Adipose tissue (tissue), 3 donors: ENCODE data around the gene C1QC. TPM values are rescaled to one million over a fixed set of nuclear protein-coding genes. Genes with fewer than 3 reads are reported as not detected.

Experiments
- H3K27ac ChIP-seq: one replicate; pipeline ENCODE4 v1.5.1; 2013; ENCODE audit warnings: low read depth, low read length
- WGBS, 3 donors: extraction: QIAGEN DNeasy Blood & Tissue Kit; methylation state at CpG; one replicate each; pipeline ENCODE4 v1.1.7; 2013; 5-methylcytosine and 5-hydroxymethylcytosine counted together
- polyA plus RNA-seq, 3 donors: library from polyadenylated mRNA; stranded (reverse); fragments of 200-250 nt; gene quantifications; one replicate each; pipeline ENCODE4 v1.2.3, GENCODE V29; 2013
- donor health status: healthy with polysubstance abuse.
- donor health status: Bipolar disorder and iron deficiency.
- donor health status: healthy.

The C1QC gene
- 100 to 1,000 TPM in 2 of 3 donors, 10 to 100 TPM in 1; 46.8 to 176 (median 138) TPM for polyA plus RNA-seq

GRCh38 chr1:22643381-22643780, at the start of gene C1QC:
TSS of gene C1QC (plus strand) at chr1:22643633. CDS start at chr1:22644024, 391 bp downstream.
- 63 to 81% (median 68%) methylated on average over 7 to 8 of the region's 8 CpGs for WGBS, 3 donors
- no peak within 1 kb of the TSS for H3K27ac ChIP-seq

GRCh38 chr1:22594396-22594795, 49.0 kb upstream of the C1QC start:
- WGBS, 3 donors: 76 to 80% (median 76%) methylated on average over 9 to 10 of the region's 10 CpGs
- no peak overlapping the region for H3K27ac ChIP-seq

GRCh38 chr1:22595108-22595507, 48.3 kb upstream of the C1QC start:
- H3K27ac ChIP-seq: no peak overlapping the region
- WGBS, 3 donors: 71 to 82% (median 72%) methylated on average over 7 of the region's 7 CpGs

GRCh38 chr1:22597301-22597965, 46.0 kb upstream of the C1QC start:
- H3K27ac ChIP-seq: no peak overlapping the region
- WGBS, 3 donors: 79 to 88% (median 81%) methylated on average over 30 of the region's 30 CpGs

- 81 to 86% (median 82%) methylated on average over 8 of the region's 8 CpGs for WGBS, 3 donors
- no peak overlapping the region for H3K27ac ChIP-seq
Measured at GRCh38 chr1:22597996-22598395, 45.4 kb upstream of the C1QC start.

GRCh38 chr1:22598736-22599135, 44.7 kb upstream of the C1QC start:
- 74 to 81% (median 75%) methylated on average over 24 of the region's 24 CpGs for WGBS, 3 donors
- no peak overlapping the region for H3K27ac ChIP-seq

- no peak overlapping the region for H3K27ac ChIP-seq
- 52 to 68% (median 61%) methylated on average over 21 to 22 of the region's 22 CpGs for WGBS, 3 donors
Measured at GRCh38 chr1:22600071-22600816, 43.2 kb upstream of the C1QC start.

GRCh38 chr1:22600817-22601605, 42.4 kb upstream of the C1QC start:
- 84 to 89% (median 85%) methylated on average over 37 to 39 of the region's 39 CpGs for WGBS, 3 donors
- no peak overlapping the region for H3K27ac ChIP-seq

- 86 to 91% (median 91%) methylated on average over 9 to 12 of the region's 12 CpGs for WGBS, 3 donors
- no peak overlapping the region for H3K27ac ChIP-seq
Measured at GRCh38 chr1:22601610-22602009, 41.8 kb upstream of the C1QC start.

GRCh38 chr1:22602060-22602740, 41.2 kb upstream of the C1QC start:
- WGBS, 3 donors: 79 to 87% (median 83%) methylated on average over 18 of the region's 18 CpGs
- H3K27ac ChIP-seq: no peak overlapping the region

GRCh38 chr1:22606161-22606560, 37.3 kb upstream of the C1QC start:
- 43 to 50% (median 46%) methylated on average over 4 of the region's 4 CpGs for WGBS, 3 donors
- H3K27ac ChIP-seq: no peak overlapping the region

GRCh38 chr1:22607154-22607553, 36.3 kb upstream of the C1QC start:
- no peak overlapping the region for H3K27ac ChIP-seq
- WGBS, 3 donors: 10 to 16% (median 11%) methylated on average over 10 of the region's 10 CpGs

GRCh38 chr1:22608361-22608760, 35.1 kb upstream of the C1QC start:
- H3K27ac ChIP-seq: no peak overlapping the region
- 46 to 58% (median 57%) methylated on average over 3 of the region's 3 CpGs for WGBS, 3 donors

GRCh38 chr1:22609291-22609690, 34.1 kb upstream of the C1QC start:
- 16 to 23% (median 20%) methylated on average over 6 of the region's 6 CpGs for WGBS, 3 donors
- H3K27ac ChIP-seq: no peak overlapping the region

GRCh38 chr1:22611530-22611947, 31.9 kb upstream of the C1QC start:
- 19 to 22% (median 20%) methylated on average over 7 of the region's 7 CpGs for WGBS, 3 donors
- H3K27ac ChIP-seq: no peak overlapping the region

- no peak overlapping the region for H3K27ac ChIP-seq
- WGBS, 3 donors: 39 to 48% (median 43%) methylated on average over 12 of the region's 12 CpGs
Measured at GRCh38 chr1:22612671-22613571, 30.5 kb upstream of the C1QC start.

GRCh38 chr1:22613572-22613918, 29.9 kb upstream of the C1QC start:
- WGBS, 3 donors: 52 to 64% (median 61%) methylated on average over 5 of the region's 5 CpGs
- no peak overlapping the region for H3K27ac ChIP-seq

GRCh38 chr1:22613951-22614350, 29.5 kb upstream of the C1QC start:
- 45 to 57% (median 49%) methylated on average over 10 to 12 of the region's 12 CpGs for WGBS, 3 donors
- no peak overlapping the region for H3K27ac ChIP-seq
